ENCODE results near the gene MAN2B2.

The MAN2B2 gene

GRCh38 chr4:6643141-6643847 lies 68.3 kb downstream of the MAN2B2 start:
- Histone ChIP-seq H3K9me3 (replicated peaks; ENCODE audit: insufficient read depth, low read length) (no peaks in the 10 kb centered on the region), H3F3A (ENCODE audit: insufficient read depth, low read length) (peaks cover 9% of the 10 kb centered on the region; the same call in 1 of the 2 replicates), H3K36me3 (replicated peaks; ENCODE audit: insufficient read depth, low read length) (no peaks in the 10 kb centered on the region), H3K4me3 (ENCODE audit: low read length) (no peak overlapping the region), H3K9me2 (replicated peaks; ENCODE audit: insufficient read depth, low read length) (no peaks in the 10 kb centered on the region), H3K9ac (ENCODE audit: low read length) (no peak overlapping the region), H2AFZ (ENCODE audit: low read length) (no peak overlapping the region), H3K79me2 (ENCODE audit: low read length) (peaks cover 25% of the 10 kb centered on the region), H3K27ac (ENCODE audit: low read length) (no peak overlapping the region), H4K20me1 (ENCODE audit: insufficient read depth, low read length) (no peaks in the 10 kb centered on the region), H3K4me1 (ENCODE audit: low read length) (peaks cover 6% of the 10 kb centered on the region; the same call in 1 of the 2 replicates), H3K27me3 (replicated peaks; ENCODE audit: insufficient read depth, low read length) (no peaks in the 10 kb centered on the region), H3K4me2 (ENCODE audit: low read depth, low read length) (no peak overlapping the region)
- DNase-seq = no peak
- TF ChIP-seq CTCF (IDR thresholded peaks at IDR 0.05; ENCODE audit: low read length) (no peak), EZH2 (optimal IDR thresholded peaks at IDR 0.05; ENCODE audit: low read depth, low read length) (no peak), EZH2phosphoT487 (IDR thresholded peaks at IDR 0.05; ENCODE audit: low read length) (no peak)

GRCh38 chr4:6644792-6645530 lies 70.0 kb downstream of the MAN2B2 start:
- H3K36me3 ChIP-seq (replicated peaks; ENCODE audit: insufficient read depth, low read length) = no peaks in the 10 kb centered on the region
- no peak for TF ChIP-seq EZH2 (optimal IDR thresholded peaks at IDR 0.05; ENCODE audit: low read depth, low read length)
- TF ChIP-seq CTCF (IDR thresholded peaks at IDR 0.05; ENCODE audit: low read length) = no peak
- no peak for TF ChIP-seq EZH2phosphoT487 (IDR thresholded peaks at IDR 0.05; ENCODE audit: low read length)
- H3K9ac ChIP-seq (ENCODE audit: low read length) = no peak overlapping the region
- peaks cover 6% of the 10 kb centered on the region; the same call in 1 of the 2 replicates for H3K4me1 ChIP-seq (ENCODE audit: low read length)
- peaks cover 25% of the 10 kb centered on the region for H3K79me2 ChIP-seq (ENCODE audit: low read length)
- no peak overlapping the region for H3K4me2 ChIP-seq (ENCODE audit: low read depth, low read length)
- no peak overlapping the region for H3K4me3 ChIP-seq (ENCODE audit: low read length)
- H2AFZ ChIP-seq (ENCODE audit: low read length) = no peak overlapping the region
- H3K27me3 ChIP-seq (replicated peaks; ENCODE audit: insufficient read depth, low read length) = no peaks in the 10 kb centered on the region
- no peaks in the 10 kb centered on the region for H3K9me3 ChIP-seq (replicated peaks; ENCODE audit: insufficient read depth, low read length)
- H3K27ac ChIP-seq (ENCODE audit: low read length) = no peak overlapping the region
- no peak for DNase-seq
- H3F3A ChIP-seq (ENCODE audit: insufficient read depth, low read length) = peaks cover 9% of the 10 kb centered on the region; the same call in 1 of the 2 replicates
- H4K20me1 ChIP-seq (ENCODE audit: insufficient read depth, low read length) = no peaks in the 10 kb centered on the region
- no peaks in the 10 kb centered on the region for H3K9me2 ChIP-seq (replicated peaks; ENCODE audit: insufficient read depth, low read length)

- peaks cover 10% of the 10 kb centered on the region for H3K79me2 ChIP-seq (ENCODE audit: low read length)
- no peaks in the 10 kb centered on the region for H4K20me1 ChIP-seq (ENCODE audit: insufficient read depth, low read length)
- no peaks in the 10 kb centered on the region for H3K9me2 ChIP-seq (replicated peaks; ENCODE audit: insufficient read depth, low read length)
- no peaks in the 10 kb centered on the region for H3K27me3 ChIP-seq (replicated peaks; ENCODE audit: insufficient read depth, low read length)
- H3K36me3 ChIP-seq (replicated peaks; ENCODE audit: insufficient read depth, low read length) = no peaks in the 10 kb centered on the region
- no peak overlapping the region for H3K4me3 ChIP-seq (ENCODE audit: low read length)
- DNase-seq = no peak
- no peaks in the 10 kb centered on the region for H3K9me3 ChIP-seq (replicated peaks; ENCODE audit: insufficient read depth, low read length)
- no peak overlapping the region for H2AFZ ChIP-seq (ENCODE audit: low read length)
- no peak overlapping the region for H3K4me2 ChIP-seq (ENCODE audit: low read depth, low read length)
- peaks cover 4% of the 10 kb centered on the region; the same call in 1 of the 2 replicates for H3F3A ChIP-seq (ENCODE audit: insufficient read depth, low read length)
- no peak overlapping the region for H3K9ac ChIP-seq (ENCODE audit: low read length)
- H3K27ac ChIP-seq (ENCODE audit: low read length) = no peak overlapping the region
- peaks cover 2% of the 10 kb centered on the region; the same call in 1 of the 2 replicates for H3K4me1 ChIP-seq (ENCODE audit: low read length)
- TF ChIP-seq CTCF (IDR thresholded peaks at IDR 0.05; ENCODE audit: low read length) (no peak), EZH2phosphoT487 (IDR thresholded peaks at IDR 0.05; ENCODE audit: low read length) (no peak), EZH2 (optimal IDR thresholded peaks at IDR 0.05; ENCODE audit: low read depth, low read length) (no peak)
Observed at GRCh38 chr4:6647169-6647568, 72.2 kb downstream of the MAN2B2 start.

Data from MM.1S (cell line).